SK-N-SH (cell line): ENCODE results near the gene SLC38A3.

ENCODE experiments used
- EZH2phosphoT487 ChIP-seq: fragments of 200-600 bp; sonication (generic); IDR thresholded peaks from 2 replicates; pipeline ENCODE4 v1.6.1; 2017; ENCODE audit warnings: low read depth, mixed run types, mild to moderate bottlenecking, antibody characterized with exemption, moderate library complexity, borderline replicate concordance
- JUND ChIP-seq: IDR thresholded peaks from 2 replicates; pipeline ENCODE4 v1.4.0; 2012
- POLR2AphosphoS5 ChIP-seq: IDR thresholded peaks from 2 replicates; pipeline ENCODE4 v1.6.1; 2012; ENCODE audit warnings: low read depth, low read length
- SIN3A ChIP-seq: IDR thresholded peaks from 2 replicates; pipeline ENCODE4 v1.6.1; 2012; ENCODE audit warnings: low read depth, mild to moderate bottlenecking, low read length, moderate library complexity, borderline replicate concordance
- USF1 ChIP-seq: IDR thresholded peaks from 2 replicates; pipeline ENCODE4 v1.4.0; 2012; ENCODE audit warnings: low read depth, borderline replicate concordance
- TF ChIP-seq, protein P1 (sequence below): fragments of 200-600 bp; sonication (generic); IDR thresholded peaks from 2 replicates; pipeline ENCODE4 v1.6.1; 2017; ENCODE audit warnings: antibody characterized with exemption, mild to moderate bottlenecking, moderate library complexity
- TF ChIP-seq, protein P2 (sequence below): IDR thresholded peaks from 2 replicates; pipeline ENCODE4 v1.4.0; 2012; ENCODE audit warnings: low read depth

DNA sequence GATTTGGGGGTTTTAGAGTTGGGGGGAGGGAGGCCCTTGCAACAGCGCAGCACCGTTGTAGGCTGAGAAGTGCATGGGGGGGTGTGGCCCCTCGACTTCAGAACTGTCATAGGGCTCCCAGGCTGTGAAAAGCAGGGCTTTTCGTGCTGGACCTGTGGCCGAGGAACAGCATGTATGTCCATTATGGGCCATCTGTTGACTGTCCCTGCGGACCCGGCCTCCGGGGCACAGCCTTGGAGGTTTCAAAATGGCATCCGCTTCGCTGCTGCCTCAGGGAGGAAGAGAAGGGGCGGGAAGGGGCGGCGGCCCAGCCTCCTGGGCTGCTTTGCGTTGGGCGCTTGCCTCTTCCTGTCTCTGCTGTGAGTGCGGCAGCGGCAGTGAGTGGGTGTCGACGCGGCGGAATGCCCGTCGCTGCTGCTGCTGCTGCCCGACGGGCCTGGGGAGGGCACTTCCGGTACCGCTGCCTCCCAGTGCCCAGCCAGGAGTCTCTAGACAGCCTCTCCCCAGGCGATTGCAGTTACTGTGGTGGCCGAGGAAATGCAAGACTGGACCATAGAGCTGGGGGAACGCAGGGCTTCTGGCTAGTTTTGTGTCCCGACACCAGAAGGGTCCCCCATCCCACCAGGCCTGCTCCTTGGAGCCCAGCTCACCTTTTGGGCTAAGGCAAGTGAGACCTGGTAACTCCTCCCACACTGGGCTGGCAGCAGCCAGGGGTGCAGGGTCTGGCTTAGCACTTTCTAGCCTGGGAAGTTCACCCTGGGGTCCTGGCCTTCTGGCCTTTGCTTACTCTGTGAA, 32.9 kb downstream of the SLC38A3 start:
- TF ChIP-seq, protein P1, sequence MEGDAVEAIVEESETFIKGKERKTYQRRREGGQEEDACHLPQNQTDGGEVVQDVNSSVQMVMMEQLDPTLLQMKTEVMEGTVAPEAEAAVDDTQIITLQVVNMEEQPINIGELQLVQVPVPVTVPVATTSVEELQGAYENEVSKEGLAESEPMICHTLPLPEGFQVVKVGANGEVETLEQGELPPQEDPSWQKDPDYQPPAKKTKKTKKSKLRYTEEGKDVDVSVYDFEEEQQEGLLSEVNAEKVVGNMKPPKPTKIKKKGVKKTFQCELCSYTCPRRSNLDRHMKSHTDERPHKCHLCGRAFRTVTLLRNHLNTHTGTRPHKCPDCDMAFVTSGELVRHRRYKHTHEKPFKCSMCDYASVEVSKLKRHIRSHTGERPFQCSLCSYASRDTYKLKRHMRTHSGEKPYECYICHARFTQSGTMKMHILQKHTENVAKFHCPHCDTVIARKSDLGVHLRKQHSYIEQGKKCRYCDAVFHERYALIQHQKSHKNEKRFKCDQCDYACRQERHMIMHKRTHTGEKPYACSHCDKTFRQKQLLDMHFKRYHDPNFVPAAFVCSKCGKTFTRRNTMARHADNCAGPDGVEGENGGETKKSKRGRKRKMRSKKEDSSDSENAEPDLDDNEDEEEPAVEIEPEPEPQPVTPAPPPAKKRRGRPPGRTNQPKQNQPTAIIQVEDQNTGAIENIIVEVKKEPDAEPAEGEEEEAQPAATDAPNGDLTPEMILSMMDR = no peak
- TF ChIP-seq POLR2AphosphoS5 (peak; percentile 85), JUND (no peak), SIN3A (peak; percentile 85; the same call in 1 of the 2 replicates), USF1 (no peak), EZH2phosphoT487 (no peak)
- TF ChIP-seq, protein P2, sequence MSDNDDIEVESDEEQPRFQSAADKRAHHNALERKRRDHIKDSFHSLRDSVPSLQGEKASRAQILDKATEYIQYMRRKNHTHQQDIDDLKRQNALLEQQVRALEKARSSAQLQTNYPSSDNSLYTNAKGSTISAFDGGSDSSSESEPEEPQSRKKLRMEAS = peak; percentile 41; the same call in 1 of the 2 replicates
